SK-N-SH treated with all-trans-retinoic acid at 6 μM for 48 hours (cell line): ENCODE data around the gene RRAD.

Source experiments
- GLIS3 ChIP-seq: fragments of 250-450 bp; sonication (Bioruptor Pico); IDR thresholded peaks from 2 replicates; pipeline ENCODE4 v1.5.0; 2020; ENCODE audit warnings: mild to moderate bottlenecking, moderate library complexity
- OSR1 ChIP-seq: fragments of 250-450 bp; sonication (Bioruptor Pico); IDR thresholded peaks from 2 replicates; pipeline ENCODE4 v1.8.0; 2022; ENCODE audit warnings: moderate library complexity, mild to moderate bottlenecking, inconsistent platforms
- ZC3H10 ChIP-seq: fragments of 250-450 bp; sonication (Bioruptor Pico); IDR thresholded peaks from 2 replicates; pipeline ENCODE4 v1.5.1; 2021; ENCODE audit warnings: mild to moderate bottlenecking, moderate library complexity
- ZFP3 ChIP-seq: fragments of 250-450 bp; sonication (Bioruptor Pico); IDR thresholded peaks from 2 replicates; pipeline ENCODE4 v1.5.0; 2020; ENCODE audit warnings: mild to moderate bottlenecking, moderate library complexity
- ZFP30 ChIP-seq: fragments of 450-650 bp; formaldehyde crosslinking; IDR thresholded peaks from 2 replicates; pipeline ENCODE4 v1.5.0; 2022; ENCODE audit warnings: mild to moderate bottlenecking, moderate library complexity

GRCh38 chr16:66943426-66944053 lies 18.2 kb upstream of the RRAD start:
- TF ChIP-seq ZC3H10 (CRISPR knock-in tag) (no peak), GLIS3 (no peak), ZFP30 (no peak), ZFP3 (CRISPR knock-in tag) (no peak), OSR1 (CRISPR knock-in tag) (no peak)
